Loucy (cell line): Measurements from ENCODE around the gene DYNC2H1.

Experiments used
- H2AFZ ChIP-seq: fragments of 200-600 bp; sonication (generic); 2 replicates; pipeline ENCODE4 v1.6.0; 2016; ENCODE audit warnings: antibody characterized with exemption, mild to moderate bottlenecking, low read length, moderate library complexity
- H3F3A ChIP-seq: fragments of 200-600 bp; 2 replicates; pipeline ENCODE4 v1.6.0; 2016; ENCODE audit warnings: antibody characterized with exemption, low read depth, mild to moderate bottlenecking
- H3K27me3 ChIP-seq: fragments of 200-600 bp; sonication (generic); 2 replicates; pipeline ENCODE4 v1.6.1; 2014; ENCODE audit warnings: low read length, mild to moderate bottlenecking; ENCODE audit not compliant: insufficient read depth, poor library complexity, severe bottlenecking
- H3K36me3 ChIP-seq: fragments of 200-600 bp; sonication (generic); 2 replicates; pipeline ENCODE4 v1.6.1; 2016; ENCODE audit warnings: low read length; ENCODE audit not compliant: insufficient read depth
- H3K4me1 ChIP-seq: fragments of 200-600 bp; sonication (generic); 2 replicates; pipeline ENCODE4 v1.5.1; 2014; ENCODE audit warnings: low read length, mild to moderate bottlenecking; ENCODE audit not compliant: insufficient read depth, poor library complexity, severe bottlenecking
- H3K4me2 ChIP-seq: fragments of 200-600 bp; sonication (generic); 2 replicates; pipeline ENCODE4 v1.6.0; 2014; ENCODE audit warnings: antibody characterized with exemption, low read length, low read depth, mild to moderate bottlenecking; ENCODE audit not compliant: poor library complexity, severe bottlenecking
- H3K4me3 ChIP-seq: fragments of 200-600 bp; sonication (generic); 2 replicates; pipeline ENCODE4 v1.5.1; 2014; ENCODE audit warnings: low read length, mild to moderate bottlenecking, mixed read lengths; ENCODE audit not compliant: poor library complexity, severe bottlenecking
- H3K79me2 ChIP-seq: fragments of 200-600 bp; sonication (generic); 2 replicates; pipeline ENCODE4 v1.6.1; 2014; ENCODE audit warnings: low read length; ENCODE audit not compliant: insufficient read depth
- H3K9ac ChIP-seq: fragments of 200-600 bp; sonication (generic); 2 replicates; pipeline ENCODE4 v1.6.0; 2014; ENCODE audit warnings: mild to moderate bottlenecking, low read depth, low read length, moderate library complexity; ENCODE audit not compliant: poor library complexity, severe bottlenecking
- H3K9me2 ChIP-seq: fragments of 200-600 bp; sonication (generic); replicated peaks from 2 replicates; pipeline ENCODE4 v1.6.1; 2016; ENCODE audit warnings: low read depth, low read length, mixed read lengths
- H3K9me3 ChIP-seq: fragments of 200-600 bp; sonication (generic); 2 replicates; pipeline ENCODE4 v1.6.1; 2014; ENCODE audit warnings: mild to moderate bottlenecking, antibody characterized with exemption, low read length, low read depth; ENCODE audit not compliant: insufficient read depth
- H4K20me1 ChIP-seq: fragments of 200-600 bp; sonication (generic); 2 replicates; pipeline ENCODE4 v1.6.0; 2014; ENCODE audit warnings: antibody characterized with exemption, low read length, mild to moderate bottlenecking; ENCODE audit not compliant: insufficient read depth, poor library complexity, severe bottlenecking
- EZH2phosphoT487 ChIP-seq: fragments of 200-600 bp; IDR thresholded peaks from 2 replicates; pipeline ENCODE4 v1.6.1; 2018; ENCODE audit warnings: antibody characterized with exemption, mild to moderate bottlenecking, moderate library complexity, borderline replicate concordance
- TF ChIP-seq, protein P1 (sequence below): fragments of 200-600 bp; sonication (generic); conservative IDR thresholded peaks from 2 replicates; pipeline ENCODE4 v1.5.1; 2014; ENCODE audit warnings: mild to moderate bottlenecking, antibody characterized with exemption, low read length

The DYNC2H1 gene

DNA sequence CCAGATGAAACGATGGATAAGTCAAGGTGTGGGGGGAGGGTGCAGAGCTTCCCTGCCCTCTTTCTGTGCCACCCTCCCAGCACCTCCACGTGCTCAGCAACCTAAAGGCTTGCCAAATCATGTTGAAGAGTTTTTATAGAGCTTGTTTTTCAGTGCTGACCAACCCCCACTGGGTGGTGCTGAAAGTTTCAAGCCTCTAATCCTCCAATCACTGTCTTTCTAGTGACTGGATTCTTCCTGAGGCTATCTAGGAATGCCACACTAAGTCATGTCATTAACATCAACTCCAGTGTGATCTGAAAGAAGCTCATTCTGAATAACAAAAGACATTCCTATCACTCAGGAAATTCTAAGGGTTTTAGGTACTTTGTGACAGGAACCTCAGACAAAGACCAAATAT lies 382.6 kb downstream of the DYNC2H1 start:
- H3F3A ChIP-seq: no peaks in the 10 kb centered on the region
- peaks cover 7% of the 10 kb centered on the region; the same call in 1 of the 2 replicates for H3K9me3 ChIP-seq
- H3K27me3 ChIP-seq: no peaks in the 10 kb centered on the region
- no peaks in the 10 kb centered on the region for H3K79me2 ChIP-seq
- H3K4me2 ChIP-seq: no peak overlapping the region
- TF ChIP-seq, protein P1, sequence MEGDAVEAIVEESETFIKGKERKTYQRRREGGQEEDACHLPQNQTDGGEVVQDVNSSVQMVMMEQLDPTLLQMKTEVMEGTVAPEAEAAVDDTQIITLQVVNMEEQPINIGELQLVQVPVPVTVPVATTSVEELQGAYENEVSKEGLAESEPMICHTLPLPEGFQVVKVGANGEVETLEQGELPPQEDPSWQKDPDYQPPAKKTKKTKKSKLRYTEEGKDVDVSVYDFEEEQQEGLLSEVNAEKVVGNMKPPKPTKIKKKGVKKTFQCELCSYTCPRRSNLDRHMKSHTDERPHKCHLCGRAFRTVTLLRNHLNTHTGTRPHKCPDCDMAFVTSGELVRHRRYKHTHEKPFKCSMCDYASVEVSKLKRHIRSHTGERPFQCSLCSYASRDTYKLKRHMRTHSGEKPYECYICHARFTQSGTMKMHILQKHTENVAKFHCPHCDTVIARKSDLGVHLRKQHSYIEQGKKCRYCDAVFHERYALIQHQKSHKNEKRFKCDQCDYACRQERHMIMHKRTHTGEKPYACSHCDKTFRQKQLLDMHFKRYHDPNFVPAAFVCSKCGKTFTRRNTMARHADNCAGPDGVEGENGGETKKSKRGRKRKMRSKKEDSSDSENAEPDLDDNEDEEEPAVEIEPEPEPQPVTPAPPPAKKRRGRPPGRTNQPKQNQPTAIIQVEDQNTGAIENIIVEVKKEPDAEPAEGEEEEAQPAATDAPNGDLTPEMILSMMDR: no peak
- TF ChIP-seq EZH2phosphoT487: no peak
- no peaks in the 10 kb centered on the region for H4K20me1 ChIP-seq
- H3K9me2 ChIP-seq: no peaks in the 10 kb centered on the region
- H3K4me1 ChIP-seq: no peaks in the 10 kb centered on the region
- H2AFZ ChIP-seq: no peak overlapping the region
- H3K36me3 ChIP-seq: no peaks in the 10 kb centered on the region
- no peak overlapping the region for H3K4me3 ChIP-seq
- H3K9ac ChIP-seq: no peak overlapping the region

DNA sequence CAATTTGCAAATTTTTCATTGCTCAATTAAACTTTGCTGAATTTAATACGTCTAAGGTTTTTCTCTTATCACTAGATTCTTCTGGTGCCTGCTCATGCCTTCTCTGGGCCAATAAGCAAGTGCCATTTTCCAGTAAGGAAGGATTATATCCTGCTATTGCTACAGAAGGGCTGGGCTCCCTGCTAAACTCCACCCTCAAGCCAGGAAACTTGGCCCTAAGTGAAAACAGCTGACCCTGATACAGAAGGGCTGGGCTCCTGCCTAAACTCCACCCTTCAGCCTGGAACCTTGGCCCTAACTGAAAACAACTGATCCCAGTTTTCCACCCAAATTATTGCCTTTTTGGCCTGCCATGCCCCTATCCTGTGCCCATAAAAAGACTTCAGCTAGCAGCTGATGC lies 385.3 kb downstream of the DYNC2H1 start:
- Histone ChIP-seq H3K79me2 (no peaks in the 10 kb centered on the region), H3K4me2 (no peak overlapping the region), H2AFZ (no peak overlapping the region), H3K4me1 (no peaks in the 10 kb centered on the region), H3K4me3 (no peak overlapping the region), H3K27me3 (no peaks in the 10 kb centered on the region), H3K36me3 (no peaks in the 10 kb centered on the region), H4K20me1 (no peaks in the 10 kb centered on the region), H3K9ac (no peak overlapping the region), H3K9me3 (peaks cover 7% of the 10 kb centered on the region; the same call in 1 of the 2 replicates), H3F3A (no peaks in the 10 kb centered on the region), H3K9me2 (no peaks in the 10 kb centered on the region)
- no peak for TF ChIP-seq EZH2phosphoT487
- TF ChIP-seq, protein P1: no peak

DNA sequence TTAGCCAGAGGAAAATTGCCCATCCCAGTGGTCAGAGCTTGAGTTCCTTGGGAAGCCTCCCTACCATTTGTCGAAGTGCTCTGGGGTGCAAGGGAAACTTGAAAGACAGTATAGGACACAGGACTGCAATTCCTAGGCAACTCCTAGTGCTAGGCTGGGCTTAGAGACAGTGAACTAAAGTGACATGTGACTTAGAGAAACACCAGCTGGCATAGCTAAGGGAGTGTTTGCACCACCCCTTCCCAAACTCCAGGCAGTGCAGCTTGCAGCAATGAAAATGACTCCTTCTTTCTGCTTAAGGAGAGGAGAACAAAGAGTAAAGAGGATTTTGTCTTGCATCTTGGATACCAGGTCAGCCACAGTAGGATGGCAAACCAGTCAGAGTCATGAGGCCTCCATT lies 388.0 kb downstream of the DYNC2H1 start:
- no peak for TF ChIP-seq EZH2phosphoT487
- TF ChIP-seq, protein P1: no peak
- Histone ChIP-seq H3K79me2 (no peaks in the 10 kb centered on the region), H2AFZ (no peak overlapping the region), H3K9me2 (no peaks in the 10 kb centered on the region), H3K4me3 (no peak overlapping the region), H3F3A (no peaks in the 10 kb centered on the region), H3K4me1 (no peaks in the 10 kb centered on the region), H3K27me3 (no peaks in the 10 kb centered on the region), H3K9me3 (no peaks in the 10 kb centered on the region), H4K20me1 (no peaks in the 10 kb centered on the region), H3K4me2 (no peak overlapping the region), H3K9ac (no peak overlapping the region), H3K36me3 (no peaks in the 10 kb centered on the region)
